Measurements from ENCODE around the gene NF1. TPM values are rescaled to one million over a fixed set of nuclear protein-coding genes. Genes with fewer than 3 reads are reported as not detected.

NF1 gene
- polyA plus RNA-seq, 1 of the 3 experiments (the other 2 are of a cell fraction): 19.6 TPM

DNA sequence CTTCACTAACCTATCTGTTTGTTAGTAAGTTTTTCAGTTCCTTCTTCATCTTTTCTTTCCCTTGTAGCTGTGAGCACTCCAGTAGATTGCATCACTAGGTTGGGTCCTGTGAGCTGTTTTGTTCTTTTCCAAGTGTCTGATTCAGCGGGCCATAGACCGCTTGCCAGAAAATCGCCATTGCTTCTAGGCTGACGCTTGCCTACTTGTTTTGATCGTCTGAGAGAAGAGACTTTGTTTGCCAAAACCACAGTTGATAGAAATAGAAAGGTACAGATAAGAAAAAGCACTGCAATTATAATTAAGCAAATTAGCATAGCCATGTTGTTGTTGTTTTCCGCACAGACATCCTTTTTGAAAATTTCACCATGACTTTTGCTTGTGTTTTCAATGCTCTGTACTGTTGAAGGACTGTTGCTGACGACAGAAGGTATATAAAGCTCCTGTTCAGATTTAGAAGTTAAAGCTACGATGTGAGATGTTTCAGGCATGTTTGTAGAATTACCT, 223.6 kb downstream of the NF1 start:
- ChIA-PET POLR2A (no interaction called here), CTCF (interaction anchor here (1.5 kb wide), 1 partner anchor 12 kb away, joined by 3 read pairs; no protein-coding TSS in a partner anchor)
- peaks cover 35% of the 10 kb centered on the region for H3F3A ChIP-seq (replicated peaks; ENCODE audit: insufficient read depth)
- no peak overlapping the region for H3K27ac ChIP-seq (ENCODE audit: low read depth in 2 of 2, low read length in 1 of 2)
- H3K9me2 ChIP-seq: no peaks in the 10 kb centered on the region
- H3K4me3 ChIP-seq (ENCODE audit: low read depth in 2 of 2, low read length in 1 of 2): no peak overlapping the region
- H4K20me1 ChIP-seq (ENCODE audit: insufficient read depth): no peaks in the 10 kb centered on the region
- no peak overlapping the region for H3K9ac ChIP-seq
- H3K9me3 ChIP-seq: no peaks in the 10 kb centered on the region; the same call in 1 of the 2 replicates
- no peak overlapping the region for H2AFZ ChIP-seq (ENCODE audit: low read depth)
- H3K27me3 ChIP-seq (ENCODE audit: insufficient read depth): no peaks in the 10 kb centered on the region
- peaks cover 8% of the 10 kb centered on the region in 2 experiments for H3K36me3 ChIP-seq (replicated peaks in 1 of 2; ENCODE audit: control insufficient read depth in 1 of 2, insufficient read depth in 2 of 2, low read length in 1 of 2)
- TF ChIP-seq, protein P1, sequence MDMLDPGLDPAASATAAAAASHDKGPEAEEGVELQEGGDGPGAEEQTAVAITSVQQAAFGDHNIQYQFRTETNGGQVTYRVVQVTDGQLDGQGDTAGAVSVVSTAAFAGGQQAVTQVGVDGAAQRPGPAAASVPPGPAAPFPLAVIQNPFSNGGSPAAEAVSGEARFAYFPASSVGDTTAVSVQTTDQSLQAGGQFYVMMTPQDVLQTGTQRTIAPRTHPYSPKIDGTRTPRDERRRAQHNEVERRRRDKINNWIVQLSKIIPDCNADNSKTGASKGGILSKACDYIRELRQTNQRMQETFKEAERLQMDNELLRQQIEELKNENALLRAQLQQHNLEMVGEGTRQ (IDR thresholded peaks at IDR 0.05; ENCODE audit: borderline replicate concordance, low read depth, low read length): no peak
- peaks cover 5 to 8% of the 10 kb centered on the region in 2 experiments for H3K4me1 ChIP-seq (ENCODE audit: control insufficient read depth in 1 of 2, insufficient read depth in 2 of 2, low read depth in 1 of 2, low read length in 1 of 2)
- DNase-seq: no peak
- WGBS (ENCODE audit: low lambda C conversion rate): 92% methylated on average over 8 of the region's 8 CpGs
- peaks cover 11% of the 10 kb centered on the region; the same call in 1 of the 2 replicates for H3K79me2 ChIP-seq (ENCODE audit: insufficient read depth)
- no peak overlapping the region for H3K4me2 ChIP-seq

- no peak overlapping the region for H2AFZ ChIP-seq (ENCODE audit: low read depth)
- H3F3A ChIP-seq (replicated peaks; ENCODE audit: insufficient read depth): peaks cover 31% of the 10 kb centered on the region
- no peak overlapping the region for H3K9ac ChIP-seq
- no peak for TF ChIP-seq SIN3A (IDR thresholded peaks at IDR 0.05; ENCODE audit: borderline replicate concordance, low read depth, low read length)
- no peak for TF ChIP-seq RXRA (IDR thresholded peaks at IDR 0.05; ENCODE audit: borderline replicate concordance, low read depth)
- TF ChIP-seq, protein P2, sequence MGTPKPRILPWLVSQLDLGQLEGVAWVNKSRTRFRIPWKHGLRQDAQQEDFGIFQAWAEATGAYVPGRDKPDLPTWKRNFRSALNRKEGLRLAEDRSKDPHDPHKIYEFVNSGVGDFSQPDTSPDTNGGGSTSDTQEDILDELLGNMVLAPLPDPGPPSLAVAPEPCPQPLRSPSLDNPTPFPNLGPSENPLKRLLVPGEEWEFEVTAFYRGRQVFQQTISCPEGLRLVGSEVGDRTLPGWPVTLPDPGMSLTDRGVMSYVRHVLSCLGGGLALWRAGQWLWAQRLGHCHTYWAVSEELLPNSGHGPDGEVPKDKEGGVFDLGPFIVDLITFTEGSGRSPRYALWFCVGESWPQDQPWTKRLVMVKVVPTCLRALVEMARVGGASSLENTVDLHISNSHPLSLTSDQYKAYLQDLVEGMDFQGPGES (IDR thresholded peaks at IDR 0.05; ENCODE audit: low read depth, low read length): no peak
- TF ChIP-seq, protein P1 (IDR thresholded peaks at IDR 0.05; ENCODE audit: borderline replicate concordance, low read depth, low read length): no peak
- WGBS (ENCODE audit: low lambda C conversion rate): 96% methylated on average over 5 of the region's 5 CpGs
- no peak for DNase-seq
- H4K20me1 ChIP-seq (ENCODE audit: insufficient read depth): no peaks in the 10 kb centered on the region
- peaks cover 8% of the 10 kb centered on the region in 2 experiments for H3K36me3 ChIP-seq (replicated peaks in 1 of 2; ENCODE audit: control insufficient read depth in 1 of 2, insufficient read depth in 2 of 2, low read length in 1 of 2)
- H3K4me2 ChIP-seq: no peak overlapping the region
- peaks cover 5% of the 10 kb centered on the region in 2 experiments for H3K4me1 ChIP-seq (ENCODE audit: control insufficient read depth in 1 of 2, insufficient read depth in 2 of 2, low read depth in 1 of 2, low read length in 1 of 2)
- no peaks in the 10 kb centered on the region for H3K9me2 ChIP-seq
- no peak overlapping the region for H3K4me3 ChIP-seq (ENCODE audit: low read depth in 2 of 2, low read length in 1 of 2)
- no peaks in the 10 kb centered on the region for H3K27me3 ChIP-seq (ENCODE audit: insufficient read depth)
- ChIA-PET POLR2A (no interaction called here), CTCF (interaction anchor here (1.0 to 1.9 kb wide), 4 partner anchors 12 to 70 kb away, joined by 3 to 5 read pairs (median 4); no protein-coding TSS in a partner anchor)
- peaks cover 11% of the 10 kb centered on the region; the same call in 1 of the 2 replicates for H3K79me2 ChIP-seq (ENCODE audit: insufficient read depth)
- H3K9me3 ChIP-seq: no peaks in the 10 kb centered on the region; the same call in 1 of the 2 replicates
- H3K27ac ChIP-seq (ENCODE audit: low read depth in 2 of 2, low read length in 1 of 2): no peak overlapping the region
Observed at GRCh38 chr17:31318851-31319661, 224.3 kb downstream of the NF1 start.
